ENCODE data around the gene HECTD2.

Gene HECTD2

GRCh38 chr10:91545384-91545783 is 135.2 kb downstream of the HECTD2 start:
- H3K4me3 ChIP-seq (ENCODE audit: low read depth, low read length), result no peak overlapping the region
- no peak for DNase-seq (ENCODE audit: low read depth, low spot score)
- TF ChIP-seq CTCF (IDR thresholded peaks at IDR 0.05; ENCODE audit: low read depth, low read length), result no peak
- in situ Hi-C loops (cut with HindIII; ENCODE audit: low sequenced_read_pairs), result no loop called here

GRCh38 chr10:91545838-91546237 is 135.7 kb downstream of the HECTD2 start:
- in situ Hi-C loops (cut with HindIII; ENCODE audit: low sequenced_read_pairs), result no loop called here
- no peak for DNase-seq (ENCODE audit: low read depth, low spot score)
- no peak for TF ChIP-seq CTCF (IDR thresholded peaks at IDR 0.05; ENCODE audit: low read depth, low read length)
- H3K4me3 ChIP-seq (ENCODE audit: low read depth, low read length), result no peak overlapping the region

GRCh38 chr10:91549262-91549661 is 139.1 kb downstream of the HECTD2 start:
- no peak overlapping the region for H3K4me3 ChIP-seq (ENCODE audit: low read depth, low read length)
- no peak for DNase-seq (ENCODE audit: low read depth, low spot score)
- in situ Hi-C loops (cut with HindIII; ENCODE audit: low sequenced_read_pairs), result no loop called here
- TF ChIP-seq CTCF (IDR thresholded peaks at IDR 0.05; ENCODE audit: low read depth, low read length), result no peak

- no peak for DNase-seq (ENCODE audit: low read depth, low spot score)
- TF ChIP-seq CTCF (IDR thresholded peaks at IDR 0.05; ENCODE audit: low read depth, low read length), result no peak
- no peak overlapping the region for H3K4me3 ChIP-seq (ENCODE audit: low read depth, low read length)
- in situ Hi-C loops (cut with HindIII; ENCODE audit: low sequenced_read_pairs), result no loop called here
Observed at GRCh38 chr10:91550021-91550420, 139.9 kb downstream of the HECTD2 start.

- in situ Hi-C loops (cut with HindIII; ENCODE audit: low sequenced_read_pairs), result no loop called here
- peak; percentile 97 for TF ChIP-seq CTCF (IDR thresholded peaks at IDR 0.05; ENCODE audit: low read depth, low read length)
- no peak overlapping the region for H3K4me3 ChIP-seq (ENCODE audit: low read depth, low read length)
- peak; percentile 81 for DNase-seq (ENCODE audit: low read depth, low spot score)
Observed at GRCh38 chr10:91551856-91552255, 141.7 kb downstream of the HECTD2 start.

- DNase-seq (ENCODE audit: low read depth, low spot score), result no peak
- H3K4me3 ChIP-seq (ENCODE audit: low read depth, low read length), result no peak overlapping the region
- peak; percentile 52 for TF ChIP-seq CTCF (IDR thresholded peaks at IDR 0.05; ENCODE audit: low read depth, low read length)
- in situ Hi-C loops (cut with HindIII; ENCODE audit: low sequenced_read_pairs), result no loop called here
Observed at GRCh38 chr10:91552274-91553095, 142.3 kb downstream of the HECTD2 start.
